Vagina (tissue), 2 donors: ENCODE data around the gene CNTROB.

Source experiments
- POLR2A ChIP-seq, 2 donors: fragments of 450-650 bp; IDR thresholded peaks; one replicate each; pipeline ENCODE4 v1.6.1; 2017; ENCODE audit warnings: antibody characterized with exemption in 2 of 2, mild to moderate bottlenecking in 2 of 2, moderate library complexity in 2 of 2
- POLR2AphosphoS5 ChIP-seq, 2 donors: sonication (generic); formaldehyde crosslinking; IDR thresholded peaks; one replicate each; pipeline ENCODE4 v1.9.0; 2017; ENCODE audit warnings: antibody characterized with exemption in 2 of 2, mild to moderate bottlenecking in 2 of 2, low read depth in 1 of 2; ENCODE audit not compliant: insufficient read depth in 1 of 2
- TF ChIP-seq, protein P1 (sequence below), 3 experiments: fragments of 450-650 bp in 2 of 3; fragments of 200-600 bp in 1 of 3; sonication (generic) in 1 of 3; IDR thresholded peaks; one replicate each; pipeline ENCODE4 v1.5.1; 2017 to 2019; ENCODE audit warnings: antibody characterized with exemption in 3 of 3, mild to moderate bottlenecking in 2 of 3, moderate library complexity in 2 of 3

DNA sequence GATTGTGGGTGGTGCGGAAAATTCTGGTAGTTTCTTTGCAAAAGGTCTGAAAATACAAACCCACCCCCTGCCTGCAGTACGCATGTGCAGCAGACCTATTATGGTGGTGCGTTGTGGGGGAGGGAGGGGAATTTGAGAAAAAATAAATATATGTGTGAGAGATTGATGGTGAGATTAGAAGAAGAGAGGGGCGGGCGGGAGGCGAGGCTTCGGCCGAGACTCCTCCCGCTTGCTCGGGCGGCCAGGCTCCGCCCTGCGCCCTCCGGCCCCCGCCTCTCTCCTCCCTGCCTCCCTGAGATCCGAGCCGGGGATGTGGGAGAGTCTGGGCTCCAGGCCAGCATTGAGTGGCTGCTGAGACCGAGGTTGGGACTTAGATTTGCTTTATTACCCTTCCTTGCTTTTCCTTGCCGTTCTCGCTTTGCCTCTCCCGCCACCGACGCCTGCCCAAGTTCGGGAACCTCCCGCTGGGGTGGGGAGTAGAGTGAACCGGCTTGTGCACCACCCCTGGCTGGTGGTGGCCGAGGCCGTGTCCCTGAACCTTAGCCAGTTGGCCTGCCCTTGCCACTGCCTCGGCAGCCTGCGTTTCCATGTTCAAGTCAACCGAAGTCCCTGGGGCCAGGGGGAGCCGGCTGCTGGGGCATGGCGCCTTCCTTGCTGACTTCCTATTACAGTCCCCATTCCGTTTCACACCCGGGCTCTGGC lies 44.4 kb upstream of the CNTROB start:
- TF ChIP-seq, protein P1, sequence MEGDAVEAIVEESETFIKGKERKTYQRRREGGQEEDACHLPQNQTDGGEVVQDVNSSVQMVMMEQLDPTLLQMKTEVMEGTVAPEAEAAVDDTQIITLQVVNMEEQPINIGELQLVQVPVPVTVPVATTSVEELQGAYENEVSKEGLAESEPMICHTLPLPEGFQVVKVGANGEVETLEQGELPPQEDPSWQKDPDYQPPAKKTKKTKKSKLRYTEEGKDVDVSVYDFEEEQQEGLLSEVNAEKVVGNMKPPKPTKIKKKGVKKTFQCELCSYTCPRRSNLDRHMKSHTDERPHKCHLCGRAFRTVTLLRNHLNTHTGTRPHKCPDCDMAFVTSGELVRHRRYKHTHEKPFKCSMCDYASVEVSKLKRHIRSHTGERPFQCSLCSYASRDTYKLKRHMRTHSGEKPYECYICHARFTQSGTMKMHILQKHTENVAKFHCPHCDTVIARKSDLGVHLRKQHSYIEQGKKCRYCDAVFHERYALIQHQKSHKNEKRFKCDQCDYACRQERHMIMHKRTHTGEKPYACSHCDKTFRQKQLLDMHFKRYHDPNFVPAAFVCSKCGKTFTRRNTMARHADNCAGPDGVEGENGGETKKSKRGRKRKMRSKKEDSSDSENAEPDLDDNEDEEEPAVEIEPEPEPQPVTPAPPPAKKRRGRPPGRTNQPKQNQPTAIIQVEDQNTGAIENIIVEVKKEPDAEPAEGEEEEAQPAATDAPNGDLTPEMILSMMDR (IDR thresholded peaks at IDR 0.05): no peak
- TF ChIP-seq POLR2A (IDR thresholded peaks at IDR 0.05): peak in 1 of 2 donors; percentile 40
- TF ChIP-seq POLR2AphosphoS5 (IDR thresholded peaks at IDR 0.05; ENCODE audit: insufficient read depth in 1 of 2, low read depth in 1 of 2): peak; percentile 68 to 87
